ENCODE results near the gene PARM1.

PARM1 gene

DNA sequence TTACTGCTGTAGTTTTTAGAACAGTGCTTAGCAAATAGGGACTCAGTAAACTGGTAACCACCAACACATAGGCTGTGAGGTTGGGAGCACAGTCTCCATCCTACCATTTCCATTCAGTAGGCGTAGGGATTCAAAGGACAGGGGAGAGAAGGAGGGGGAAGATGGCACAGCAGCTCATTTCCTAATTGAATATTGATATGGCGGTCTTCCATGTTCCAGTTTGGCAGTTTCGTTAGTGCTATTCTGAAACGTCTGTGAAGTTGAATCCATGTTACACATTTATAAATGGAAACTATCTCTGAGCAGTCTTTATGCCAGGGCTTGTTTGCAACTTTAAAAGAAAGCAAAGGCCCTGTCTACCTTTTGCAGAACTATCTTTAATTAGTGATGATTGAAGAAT, 105.5 kb downstream of the PARM1 start:
- H3K27ac ChIP-seq: no peak overlapping the region
- TF ChIP-seq, protein P1, sequence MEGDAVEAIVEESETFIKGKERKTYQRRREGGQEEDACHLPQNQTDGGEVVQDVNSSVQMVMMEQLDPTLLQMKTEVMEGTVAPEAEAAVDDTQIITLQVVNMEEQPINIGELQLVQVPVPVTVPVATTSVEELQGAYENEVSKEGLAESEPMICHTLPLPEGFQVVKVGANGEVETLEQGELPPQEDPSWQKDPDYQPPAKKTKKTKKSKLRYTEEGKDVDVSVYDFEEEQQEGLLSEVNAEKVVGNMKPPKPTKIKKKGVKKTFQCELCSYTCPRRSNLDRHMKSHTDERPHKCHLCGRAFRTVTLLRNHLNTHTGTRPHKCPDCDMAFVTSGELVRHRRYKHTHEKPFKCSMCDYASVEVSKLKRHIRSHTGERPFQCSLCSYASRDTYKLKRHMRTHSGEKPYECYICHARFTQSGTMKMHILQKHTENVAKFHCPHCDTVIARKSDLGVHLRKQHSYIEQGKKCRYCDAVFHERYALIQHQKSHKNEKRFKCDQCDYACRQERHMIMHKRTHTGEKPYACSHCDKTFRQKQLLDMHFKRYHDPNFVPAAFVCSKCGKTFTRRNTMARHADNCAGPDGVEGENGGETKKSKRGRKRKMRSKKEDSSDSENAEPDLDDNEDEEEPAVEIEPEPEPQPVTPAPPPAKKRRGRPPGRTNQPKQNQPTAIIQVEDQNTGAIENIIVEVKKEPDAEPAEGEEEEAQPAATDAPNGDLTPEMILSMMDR (IDR thresholded peaks at IDR 0.05): no peak
- no peak for TF ChIP-seq ZFX (IDR thresholded peaks at IDR 0.05; ENCODE audit: borderline replicate concordance)

DNA sequence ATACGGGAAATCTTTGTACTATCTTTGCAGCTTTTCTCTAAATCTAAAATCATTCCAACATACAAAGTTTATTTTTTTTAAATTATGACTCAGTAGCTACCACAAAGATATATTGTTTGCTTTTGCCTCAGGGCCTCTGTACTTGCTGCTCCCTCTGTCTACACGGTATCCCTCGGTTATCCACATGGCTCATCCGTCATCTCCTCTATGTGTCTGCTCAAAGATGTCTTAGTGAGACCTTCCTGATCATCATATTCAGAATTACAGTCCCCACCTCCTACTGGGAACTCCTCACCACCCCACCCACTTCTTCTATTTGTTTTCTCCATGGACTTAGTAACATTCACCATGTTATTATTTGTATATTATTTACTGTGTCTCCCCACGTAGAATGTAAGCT, 107.8 kb downstream of the PARM1 start:
- TF ChIP-seq, protein P1 (IDR thresholded peaks at IDR 0.05): no peak
- no peak for TF ChIP-seq ZFX (IDR thresholded peaks at IDR 0.05; ENCODE audit: borderline replicate concordance)
- H3K27ac ChIP-seq: no peak overlapping the region

DNA sequence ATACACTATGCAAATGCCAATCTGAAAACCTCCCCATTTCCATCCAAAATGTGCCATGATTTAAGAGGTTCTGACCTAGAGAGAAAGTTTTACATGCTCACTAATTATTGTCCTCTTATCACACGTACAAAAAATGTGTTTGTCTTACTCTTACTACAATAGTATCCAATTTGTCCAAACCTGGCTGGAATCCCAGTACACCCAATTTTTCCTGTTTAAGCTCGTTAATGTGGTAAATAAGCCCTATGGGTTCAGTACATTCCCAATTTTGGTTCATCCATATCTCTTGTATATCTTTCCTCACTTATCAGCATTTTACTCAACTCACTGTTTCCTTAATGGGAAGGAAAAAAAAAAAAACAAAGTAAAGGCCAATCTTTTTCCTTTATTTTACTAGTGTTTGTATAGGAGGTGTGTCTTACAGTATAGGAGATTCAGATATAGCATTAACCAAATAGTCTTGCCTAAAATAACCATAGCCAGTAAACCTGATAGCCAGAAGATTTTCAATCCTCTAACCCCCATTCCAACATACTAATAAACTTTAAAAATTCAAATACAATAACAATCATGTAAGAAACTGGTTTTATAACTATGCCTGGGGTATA, 109.8 kb downstream of the PARM1 start:
- no peak overlapping the region for H3K27ac ChIP-seq
- TF ChIP-seq, protein P1 (IDR thresholded peaks at IDR 0.05): no peak

DNA sequence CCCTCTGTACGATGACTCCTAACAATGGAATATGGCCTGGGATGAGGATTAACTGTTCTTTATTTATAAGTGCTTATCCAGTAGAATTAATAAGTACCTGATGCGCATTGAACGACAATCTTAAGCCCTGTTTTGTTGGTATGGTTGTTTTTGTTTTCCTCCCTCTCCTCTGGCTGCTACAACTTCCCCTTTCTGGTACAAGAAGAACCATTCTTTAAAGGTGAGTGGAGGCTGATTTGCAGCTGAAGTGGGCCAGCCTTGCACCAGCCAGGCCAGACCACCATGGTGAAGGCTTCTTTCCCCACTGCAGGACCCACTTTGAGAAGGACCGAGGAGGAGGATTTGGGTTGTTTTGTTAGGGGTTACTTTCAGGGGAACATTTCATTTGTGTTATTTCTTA, 113.3 kb downstream of the PARM1 start:
- no peak for TF ChIP-seq ZFX (IDR thresholded peaks at IDR 0.05; ENCODE audit: borderline replicate concordance)
- TF ChIP-seq, protein P1 (IDR thresholded peaks at IDR 0.05): no peak
- H3K27ac ChIP-seq: no peak overlapping the region

DNA sequence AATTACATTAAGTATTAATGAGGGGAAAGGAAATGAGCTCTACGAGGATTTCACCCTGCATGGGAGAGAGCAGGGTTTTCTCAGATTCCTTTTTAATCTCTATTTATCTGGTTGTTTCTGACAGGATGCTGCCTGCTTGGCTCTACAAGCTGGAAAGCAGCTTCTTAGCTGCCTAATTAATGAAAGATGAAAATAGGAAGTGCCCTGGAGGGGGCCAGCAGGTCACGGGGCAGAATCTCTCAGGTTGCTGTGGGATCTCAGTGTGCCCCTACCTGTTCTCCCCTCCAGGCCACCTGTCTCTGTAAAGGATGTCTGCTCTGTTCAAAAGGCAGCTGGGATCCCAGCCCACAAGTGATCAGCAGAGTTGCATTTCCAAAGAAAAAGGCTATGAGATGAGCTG, 113.7 kb downstream of the PARM1 start:
- TF ChIP-seq, protein P1 (IDR thresholded peaks at IDR 0.05): no peak
- TF ChIP-seq ZFX (IDR thresholded peaks at IDR 0.05; ENCODE audit: borderline replicate concordance): no peak
- H3K27ac ChIP-seq: no peak overlapping the region

DNA sequence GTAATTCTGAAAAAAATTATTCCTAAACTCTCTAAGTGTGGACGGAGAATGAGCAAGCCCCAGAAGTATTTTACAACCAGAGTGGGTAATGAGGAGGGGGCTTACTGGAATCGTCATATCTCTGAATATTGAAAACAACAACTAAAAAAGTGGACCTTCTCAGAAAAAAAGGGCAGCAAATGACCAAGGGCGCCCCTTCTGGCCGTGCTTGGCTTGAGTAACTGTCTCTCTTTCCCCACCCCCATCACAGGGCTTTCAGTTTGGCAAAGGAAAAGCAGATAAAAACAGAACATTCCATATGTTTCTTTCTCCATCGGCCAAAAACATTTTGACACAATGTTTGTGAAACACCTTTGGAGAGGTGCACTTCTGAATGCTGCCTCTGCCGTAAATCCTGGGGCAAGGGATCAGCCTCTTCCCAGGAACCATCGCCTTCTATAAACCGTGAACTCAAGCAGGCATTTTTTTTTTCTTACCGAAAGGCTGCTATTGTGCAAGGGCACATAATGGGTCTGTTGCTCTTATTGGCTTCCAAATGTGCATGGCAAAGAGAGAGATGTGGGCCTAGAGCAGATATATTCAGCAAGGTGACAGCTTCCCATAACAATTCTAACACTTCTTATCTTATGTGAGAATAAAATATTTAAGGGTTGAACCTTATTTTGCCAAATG, 115.4 kb downstream of the PARM1 start:
- no peak overlapping the region for H3K27ac ChIP-seq
- TF ChIP-seq ZFX (IDR thresholded peaks at IDR 0.05; ENCODE audit: borderline replicate concordance): no peak
- TF ChIP-seq, protein P1 (IDR thresholded peaks at IDR 0.05): peak; percentile 33; the same call in 1 of the 2 replicates

DNA sequence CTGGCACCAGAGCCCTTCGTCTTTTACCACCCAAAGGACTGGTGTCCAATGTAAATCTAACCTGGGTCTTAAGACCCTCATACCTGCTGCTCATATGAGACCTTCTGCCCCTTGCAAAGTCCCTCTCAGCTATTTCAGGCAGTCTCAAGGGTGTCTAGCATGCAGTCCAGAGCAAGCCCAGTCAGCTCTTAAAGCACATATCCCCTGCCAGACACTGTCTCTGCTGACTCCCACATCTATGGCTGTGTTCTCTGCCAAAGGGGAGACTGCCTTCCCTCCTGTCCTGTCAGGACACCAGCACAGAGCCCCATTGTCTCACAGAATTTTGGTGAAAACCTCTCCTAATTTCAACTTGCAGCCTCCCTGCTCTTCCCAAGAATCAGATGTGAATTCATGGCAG, 118.5 kb downstream of the PARM1 start:
- no peak for TF ChIP-seq ZFX (IDR thresholded peaks at IDR 0.05; ENCODE audit: borderline replicate concordance)
- TF ChIP-seq, protein P1 (IDR thresholded peaks at IDR 0.05): no peak
- H3K27ac ChIP-seq: no peak overlapping the region

All from 22Rv1 (cell line).